ENCODE measurements around the gene POLR3GL. TPM values are rescaled to one million over a fixed set of nuclear protein-coding genes. Genes with fewer than 3 reads are reported as not detected.

Gene POLR3GL
- total and polyA plus RNA-seq, 10 of the 15 experiments (the other 5 are each of a cell fraction or from before 2014, with no cell fraction given): 12.8 to 47.0 (median 26.6) TPM

DNA sequence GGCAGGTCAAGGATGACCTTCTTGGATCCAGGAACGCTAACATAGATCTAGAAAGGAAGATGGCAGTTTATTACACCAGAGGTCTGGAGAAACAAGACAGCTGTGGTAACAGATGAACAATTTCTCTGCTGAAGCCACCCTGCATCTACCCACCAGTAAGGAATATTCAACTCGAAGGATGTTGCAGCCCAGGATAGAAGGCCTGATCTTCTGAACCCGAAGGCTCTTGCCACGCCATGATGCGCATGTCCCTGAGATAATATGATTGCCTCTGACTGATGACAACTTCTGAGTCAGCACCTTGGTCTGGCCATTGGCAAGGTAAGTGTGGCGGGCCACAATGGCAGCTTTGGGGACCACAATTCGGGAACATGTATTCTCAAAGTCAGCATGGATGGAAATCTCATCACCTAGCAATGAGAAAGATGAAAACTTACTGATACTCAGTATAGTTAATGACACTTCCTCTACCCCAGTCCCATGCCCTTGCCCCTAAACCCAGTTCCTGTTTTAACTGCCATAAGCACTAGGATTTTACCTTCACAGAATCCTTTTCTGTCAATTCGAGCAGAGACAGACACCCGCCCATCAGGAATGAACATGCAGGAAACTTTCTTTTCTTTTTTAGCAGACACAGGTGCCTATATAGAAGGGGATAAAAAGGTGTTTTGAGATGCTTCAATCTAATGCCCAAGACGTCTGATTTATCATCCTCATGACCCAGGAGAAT, 30.1 kb downstream of the POLR3GL start:
- no peak for DNase-seq (ENCODE audit: low read depth, low spot score)
- POLR2A ChIA-PET: interaction anchor here (1.0 to 4.1 kb wide), 5 partner anchors 8 to 67 kb away, joined by 3 to 82 read pairs (median 6); partner anchors contain the start of genes ANKRD34A, POLR3GL and RBM8A
- no peaks in the 10 kb centered on the region for H3K27me3 ChIP-seq (replicated peaks in 1 of 2; ENCODE audit: control insufficient read depth in 2 of 2, insufficient read depth in 2 of 2, low read length in 1 of 2)
- no peak overlapping the region for H2AFZ ChIP-seq (ENCODE audit: control insufficient read depth, low read depth, low read length)
- peaks cover 15% of the 10 kb centered on the region for H3K79me2 ChIP-seq (ENCODE audit: control insufficient read depth, insufficient read depth, low read length)
- H3K4me2 ChIP-seq (ENCODE audit: control insufficient read depth, insufficient read depth): peak overlapping the region; percentile 86
- TF ChIP-seq POLR2AphosphoS5 (IDR thresholded peaks at IDR 0.05; ENCODE audit: low read length): peak; percentile 73; the same call in 1 of the 2 replicates
- TF ChIP-seq SPI1 (IDR thresholded peaks at IDR 0.05; ENCODE audit: borderline replicate concordance, insufficient read depth, low read depth, low read length): peak; percentile 66; the same call in 1 of the 2 replicates
- TF ChIP-seq POLR2A (IDR thresholded peaks at IDR 0.05; ENCODE audit: low read depth, low read length): peak; percentile 56
- no peak for TF ChIP-seq DPF2 (IDR thresholded peaks at IDR 0.05)
- peak; percentile 57; the same call in 1 of the 2 replicates for TF ChIP-seq MTA3 (IDR thresholded peaks at IDR 0.05; ENCODE audit: borderline replicate concordance, low read length)
- TF ChIP-seq BACH1 (IDR thresholded peaks at IDR 0.05; ENCODE audit: borderline replicate concordance): 0 out of 2 replicates have a peak, but pooled peaks have one; percentile 37
- TF ChIP-seq, protein P1, sequence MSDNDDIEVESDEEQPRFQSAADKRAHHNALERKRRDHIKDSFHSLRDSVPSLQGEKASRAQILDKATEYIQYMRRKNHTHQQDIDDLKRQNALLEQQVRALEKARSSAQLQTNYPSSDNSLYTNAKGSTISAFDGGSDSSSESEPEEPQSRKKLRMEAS (IDR thresholded peaks at IDR 0.05; ENCODE audit: low read depth, low read length): no peak
- TF ChIP-seq ZSCAN29 (IDR thresholded peaks at IDR 0.05): no peak
- 0 out of 2 replicates have a peak, but pooled peaks have one; percentile 4 for TF ChIP-seq RUNX3 (IDR thresholded peaks at IDR 0.05; ENCODE audit: low read length)
- TF ChIP-seq, protein P2, sequence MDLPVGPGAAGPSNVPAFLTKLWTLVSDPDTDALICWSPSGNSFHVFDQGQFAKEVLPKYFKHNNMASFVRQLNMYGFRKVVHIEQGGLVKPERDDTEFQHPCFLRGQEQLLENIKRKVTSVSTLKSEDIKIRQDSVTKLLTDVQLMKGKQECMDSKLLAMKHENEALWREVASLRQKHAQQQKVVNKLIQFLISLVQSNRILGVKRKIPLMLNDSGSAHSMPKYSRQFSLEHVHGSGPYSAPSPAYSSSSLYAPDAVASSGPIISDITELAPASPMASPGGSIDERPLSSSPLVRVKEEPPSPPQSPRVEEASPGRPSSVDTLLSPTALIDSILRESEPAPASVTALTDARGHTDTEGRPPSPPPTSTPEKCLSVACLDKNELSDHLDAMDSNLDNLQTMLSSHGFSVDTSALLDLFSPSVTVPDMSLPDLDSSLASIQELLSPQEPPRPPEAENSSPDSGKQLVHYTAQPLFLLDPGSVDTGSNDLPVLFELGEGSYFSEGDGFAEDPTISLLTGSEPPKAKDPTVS (IDR thresholded peaks at IDR 0.05; ENCODE audit: low read depth, low read length): no peak
- intact Hi-C loops (cut with micrococcal nuclease; ENCODE audit: unreplicated experiment): no loop called here
- CTCF ChIA-PET: interaction anchor here (0.7 to 12.2 kb wide), 6 partner anchors 12 to 149 kb away, joined by 3 to 196 read pairs (median 4); partner anchors contain the start of gene NUDT17
- H4K20me1 ChIP-seq (ENCODE audit: control insufficient read depth, insufficient read depth): no peaks in the 10 kb centered on the region
- SMC1A ChIA-PET (ENCODE audit: uncharacterized antibody, unreplicated experiment): interaction anchor here (0.8 to 12.5 kb wide), 4 partner anchors 13 to 18 kb away, joined by 3 to 244 read pairs (median 11); no protein-coding TSS in a partner anchor
- peak; percentile 3; the same call in 1 of the 3 replicates for ATAC-seq
- BruUV-seq (replicated peaks): no TSS peak
- WGBS (ENCODE audit: insufficient coverage, insufficient replicate concordance, low lambda C conversion rate, missing lambda C conversion rate): 64% methylated on average over 10 of the region's 10 CpGs
- in situ Hi-C loops (cut with MboI): no loop called here
- H3K9ac ChIP-seq (ENCODE audit: control insufficient read depth, insufficient read depth, low read length): peak overlapping the region; percentile 75
- H3K9me3 ChIP-seq (replicated peaks; ENCODE audit: control insufficient read depth, insufficient read depth, low read length): no peaks in the 10 kb centered on the region
- H3K27ac ChIP-seq (ENCODE audit: control insufficient read depth, insufficient read depth): no peak overlapping the region
- no peak for FAIRE-seq
- peak overlapping the region; percentile 81 for H3K4me3 ChIP-seq
- RAD21 ChIA-PET (ENCODE audit: unreplicated experiment): interaction anchor here (1.6 to 7.4 kb wide), 2 partner anchors 13 to 16 kb away, joined by 6 to 100 read pairs; no protein-coding TSS in a partner anchor
- H3K36me3 ChIP-seq (ENCODE audit: control insufficient read depth in 2 of 2, insufficient read depth in 2 of 2, low read length in 1 of 2): peaks cover 0 to 3% of the 10 kb centered on the region in 2 experiments; a peak in 2 of 4 replicates
- peaks cover 8% of the 10 kb centered on the region for H3K4me1 ChIP-seq (ENCODE audit: control insufficient read depth, insufficient read depth, low read length)

Data from GM12878 (cell line).